SH-SY5Y (cell line): ENCODE results near the gene CC2D2B.

ENCODE experiments used
- GATA2 ChIP-seq: IDR thresholded peaks from 2 replicates; pipeline ENCODE4 v1.6.1; 2011; ENCODE audit warnings: mild to moderate bottlenecking, low read depth, low read length
- GATA3 ChIP-seq: IDR thresholded peaks from 2 replicates; pipeline ENCODE4 v1.6.1; 2011; ENCODE audit warnings: low read depth, mild to moderate bottlenecking, low read length, moderate library complexity

DNA sequence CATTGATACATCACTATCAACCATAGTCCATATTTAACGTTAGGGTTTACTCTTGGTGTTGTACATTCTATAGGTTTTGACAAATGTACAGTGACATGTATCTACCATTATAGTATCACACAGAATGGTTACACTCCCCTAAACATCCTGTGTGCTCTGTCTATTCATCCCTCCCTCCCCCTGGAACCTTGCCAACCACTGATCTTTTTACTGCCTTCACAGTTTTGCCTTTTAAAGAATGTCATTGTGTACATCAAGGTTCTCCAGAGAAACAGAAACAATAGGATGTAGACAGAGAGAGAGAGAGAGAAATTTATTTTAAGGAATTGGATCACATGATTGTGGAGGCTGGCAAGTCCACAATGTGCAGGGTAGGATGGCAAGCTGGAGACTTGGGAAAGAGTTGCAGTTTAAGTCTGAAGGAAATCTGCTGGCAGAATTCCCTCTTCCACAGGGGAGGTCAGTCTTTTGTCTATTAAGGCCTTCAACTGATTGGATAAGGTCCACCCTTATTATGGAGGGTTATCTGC lies 90.5 kb downstream of the CC2D2B start:
- TF ChIP-seq GATA2, result no peak
- TF ChIP-seq GATA3, result no peak
